Activated gamma-delta T cell treated with Interleukin-2 at 50 U/mL for 16 hours (primary cell): ENCODE measurements around the gene TMEM54.

Experiments
- DNase-seq: peaks from one replicate; pipeline ENCODE4 v3.0.0-alpha.2; 2020

TMEM54 gene

GRCh38 chr1:32859915-32860314, 41.3 kb downstream of the TMEM54 start:
- no peak for DNase-seq

GRCh38 chr1:32858791-32859190, 42.4 kb downstream of the TMEM54 start:
- no peak for DNase-seq

DNA sequence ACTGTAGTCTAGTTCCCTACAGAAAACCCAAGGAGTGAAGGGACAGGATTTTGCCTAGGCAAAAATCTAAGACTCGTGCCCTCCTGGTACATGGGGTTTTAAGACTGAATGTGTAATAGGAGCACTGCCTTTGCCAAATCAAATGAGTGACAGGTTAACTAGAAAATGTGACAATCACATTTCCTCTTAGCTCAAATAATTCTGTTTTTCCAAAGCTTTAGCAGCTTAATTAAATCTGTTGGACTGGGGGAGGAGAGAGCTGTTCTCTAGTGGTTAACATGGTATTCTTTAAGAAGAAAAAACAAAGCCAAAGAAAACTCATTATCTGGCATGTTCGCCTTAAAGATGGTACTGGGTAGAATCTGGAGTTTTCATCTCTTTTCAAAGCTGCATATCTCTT, 43.1 kb downstream of the TMEM54 start:
- no peak for DNase-seq

DNA sequence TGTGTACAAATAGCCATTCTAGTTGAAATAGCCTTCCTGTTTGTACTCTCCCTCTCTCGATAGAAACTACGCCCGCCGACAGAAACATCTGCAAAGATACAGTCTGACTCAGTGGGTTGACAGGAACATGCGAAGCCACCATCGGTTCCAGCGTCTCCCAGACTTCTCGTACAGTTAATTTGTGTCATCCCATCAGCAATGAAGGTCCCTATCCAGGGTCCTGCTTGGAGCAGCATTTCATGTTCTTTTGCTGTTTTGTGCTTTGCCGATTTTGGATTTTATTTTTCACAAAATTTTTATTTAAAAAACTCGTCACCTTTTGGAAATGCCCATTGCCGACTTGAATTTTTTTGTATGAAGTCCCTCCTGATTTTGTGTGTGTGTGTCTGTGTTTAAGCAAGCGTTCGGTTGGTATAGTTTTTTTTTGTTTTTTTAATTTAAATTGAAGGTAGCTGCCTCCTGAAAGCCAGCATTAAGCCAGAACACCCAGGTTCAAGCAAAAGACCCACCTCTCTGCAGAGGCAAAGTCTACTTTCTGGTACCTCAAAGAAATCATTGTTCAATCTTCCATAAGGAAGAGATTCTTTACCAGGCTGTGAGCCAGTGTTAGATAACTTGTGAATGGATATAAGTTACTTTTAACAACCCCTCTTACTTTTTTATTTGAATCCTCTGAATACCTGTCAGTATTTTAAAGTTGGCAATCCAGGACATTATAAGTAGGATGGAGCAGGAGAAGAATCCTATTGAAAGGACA, 45.1 kb downstream of the TMEM54 start:
- DNase-seq: no peak

DNA sequence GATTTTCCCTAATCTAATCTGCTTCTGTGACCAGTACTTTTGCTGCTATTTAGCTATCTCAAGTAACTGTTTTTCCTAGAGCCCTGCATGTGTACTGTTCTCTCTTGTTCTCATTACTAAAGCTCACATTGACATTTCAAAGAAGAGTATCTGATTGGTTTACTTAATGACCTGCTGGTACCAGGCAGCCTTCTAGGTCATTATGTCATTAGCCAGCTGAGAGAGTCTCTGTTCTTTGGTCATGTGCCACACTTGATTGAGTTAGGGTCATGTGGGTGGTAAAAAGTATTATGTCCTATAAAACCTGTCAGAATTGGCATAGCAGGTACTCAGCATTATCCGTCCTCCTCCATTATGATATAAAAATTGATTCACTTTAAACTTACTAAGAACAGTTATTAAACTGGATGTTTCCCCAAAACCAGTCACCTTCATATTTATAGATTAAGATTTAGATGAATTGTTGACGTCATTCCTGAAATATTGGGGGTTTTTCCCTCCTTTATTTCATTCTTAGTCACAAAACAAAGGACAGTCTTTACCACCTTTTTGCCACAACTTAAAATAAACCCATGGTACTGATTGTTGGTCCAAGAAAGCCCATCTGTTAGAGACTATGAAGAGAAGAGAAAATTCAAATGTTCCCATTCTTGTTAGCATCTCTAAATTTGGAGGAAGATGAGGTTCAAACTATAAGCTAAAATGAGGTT, 52.7 kb downstream of the TMEM54 start:
- DNase-seq: no peak
